Stimulated activated CD4-positive, alpha-beta T cell treated with anti-CD3 and anti-CD28 coated beads, TNF-alpha, amount 100 ng/mL, for 48 hours (primary cell): ENCODE results near the gene CADPS.

ENCODE experiments used
- DNase-seq, 3 donors: peaks; one replicate each; pipeline ENCODE4 v3.0.0-alpha.2; 2020; ENCODE audit warnings: low read depth in 3 of 3

Gene CADPS

DNA sequence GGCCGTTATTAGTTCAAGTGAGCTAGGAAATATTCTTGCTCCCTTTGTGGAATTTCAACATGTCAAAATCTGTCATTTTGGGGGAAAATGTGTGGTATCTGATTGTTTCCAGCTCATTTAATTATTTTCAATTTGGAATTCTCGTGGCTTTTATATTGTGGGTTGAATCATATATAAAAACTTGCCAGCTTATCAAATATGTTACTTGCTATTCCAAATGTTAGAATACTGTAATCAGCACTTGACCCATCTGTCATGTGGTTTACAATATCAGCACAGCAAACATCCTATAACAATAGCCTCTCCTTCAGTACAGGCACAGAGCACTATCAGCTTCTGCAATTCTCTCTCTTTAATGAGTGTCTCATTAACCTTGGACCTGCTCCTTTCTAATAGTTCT lies 371.7 kb downstream of the CADPS start:
- DNase-seq: no peak

DNA sequence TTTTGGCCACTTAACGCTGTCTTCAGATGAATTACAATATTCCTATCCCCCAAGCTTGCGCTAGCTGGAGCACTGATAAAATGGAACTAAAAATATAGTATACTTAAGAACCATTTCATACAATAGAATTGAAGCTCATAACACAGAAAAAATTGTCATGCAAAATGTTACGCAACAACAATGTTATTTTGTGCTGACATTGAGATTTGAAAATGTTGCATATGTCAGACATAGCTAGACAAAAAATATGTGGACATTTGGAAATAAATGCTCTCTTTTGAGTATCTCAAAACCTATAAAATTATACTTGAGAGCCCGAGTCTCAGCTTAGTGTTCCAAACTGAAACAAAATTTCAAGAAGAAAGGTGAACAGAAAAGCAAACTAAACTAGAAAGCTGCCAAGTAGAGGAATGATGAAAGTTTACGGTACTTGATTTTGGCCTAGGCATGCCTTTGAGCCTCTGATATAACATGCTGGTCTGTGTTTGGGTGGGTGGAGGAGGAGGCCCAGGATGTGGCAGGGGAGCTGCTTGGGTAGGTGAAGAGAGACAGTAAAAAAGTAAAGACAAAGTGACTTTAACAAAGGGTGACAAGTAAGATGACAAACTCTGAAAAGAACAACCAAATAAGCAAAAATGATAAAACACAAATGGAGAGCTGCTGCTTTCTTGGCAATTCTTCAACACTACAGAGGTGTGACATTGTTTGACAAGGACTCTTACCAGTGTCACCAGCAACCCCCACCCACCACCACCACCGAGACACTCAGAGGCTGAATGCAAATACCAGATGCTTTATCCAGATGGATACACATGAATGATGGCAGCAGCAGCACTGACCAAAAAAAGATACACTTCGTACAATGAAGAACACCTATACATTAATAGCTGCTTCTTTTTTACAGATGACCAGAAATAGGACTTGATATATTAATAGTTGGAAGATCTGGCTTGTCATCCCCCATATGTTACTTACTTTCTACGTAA lies 372.6 kb downstream of the CADPS start:
- no peak for DNase-seq

DNA sequence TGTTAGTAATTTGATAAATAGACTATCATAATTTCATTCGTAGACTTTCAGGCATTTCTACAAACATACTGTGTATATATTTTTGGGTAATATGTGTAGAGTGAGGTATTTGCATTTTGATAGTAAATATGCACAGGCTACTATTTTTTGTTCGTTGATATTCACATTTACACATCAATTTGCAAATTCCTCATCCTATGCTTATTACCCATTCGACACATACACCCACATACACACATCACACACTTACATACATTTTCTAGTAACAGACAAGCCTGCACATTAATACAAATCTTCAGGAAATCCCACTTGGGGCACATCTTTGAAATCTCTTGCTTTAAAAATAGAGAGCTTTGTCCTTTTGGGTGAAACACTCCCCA lies 373.9 kb downstream of the CADPS start:
- DNase-seq: no peak

DNA sequence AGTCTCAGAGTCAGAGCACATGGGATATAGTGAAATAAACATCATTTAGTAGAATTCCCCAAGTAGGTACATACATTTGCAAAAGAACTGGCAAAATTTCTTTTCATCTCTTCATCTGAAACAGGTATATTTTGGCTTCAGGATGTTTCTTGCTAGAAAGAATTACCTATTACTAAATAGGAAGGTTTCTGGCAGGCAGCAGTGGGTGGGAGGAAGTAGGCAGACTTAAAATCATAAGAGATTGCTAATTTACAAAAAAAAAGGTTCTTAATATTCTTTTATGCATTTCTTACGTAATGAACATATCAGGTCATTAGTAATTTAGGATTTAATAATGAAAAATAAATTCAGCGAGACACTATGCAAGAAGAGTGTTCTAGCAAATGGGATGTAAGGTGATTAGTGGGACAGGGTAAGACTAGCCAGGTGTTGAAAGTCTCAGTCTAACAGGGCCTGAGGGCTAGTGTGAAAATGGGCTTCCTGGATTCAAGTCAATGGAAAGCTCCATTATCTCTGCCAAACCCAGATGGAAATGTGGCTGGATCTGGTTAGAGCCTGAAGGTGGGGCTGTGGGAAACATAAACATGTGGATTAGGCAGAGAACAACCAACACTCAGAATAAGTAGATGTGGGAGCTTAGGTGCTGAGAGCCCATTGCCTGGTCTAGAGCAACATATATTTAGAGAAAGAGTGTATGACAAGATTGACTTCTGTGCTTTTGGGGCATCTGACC lies 374.5 kb downstream of the CADPS start:
- no peak for DNase-seq

DNA sequence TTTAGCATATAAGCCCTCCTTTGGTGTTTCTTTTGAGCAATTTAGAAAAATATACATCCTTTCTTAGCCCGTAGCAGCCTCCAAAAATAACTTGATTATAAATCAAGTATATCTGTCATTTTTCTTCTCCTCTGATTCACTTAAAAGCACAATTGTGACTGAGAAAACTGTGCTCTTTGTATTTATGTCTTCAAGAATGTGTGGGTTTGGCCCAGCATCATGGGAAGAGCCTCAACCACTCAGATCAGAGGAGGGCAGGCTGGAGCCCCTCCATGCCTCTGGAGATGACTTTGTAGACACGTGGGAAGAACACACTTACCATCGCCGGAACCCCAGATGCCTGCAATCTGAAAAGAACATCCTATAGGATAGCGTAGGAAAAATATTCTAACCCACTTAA lies 378.1 kb downstream of the CADPS start:
- DNase-seq: no peak

DNA sequence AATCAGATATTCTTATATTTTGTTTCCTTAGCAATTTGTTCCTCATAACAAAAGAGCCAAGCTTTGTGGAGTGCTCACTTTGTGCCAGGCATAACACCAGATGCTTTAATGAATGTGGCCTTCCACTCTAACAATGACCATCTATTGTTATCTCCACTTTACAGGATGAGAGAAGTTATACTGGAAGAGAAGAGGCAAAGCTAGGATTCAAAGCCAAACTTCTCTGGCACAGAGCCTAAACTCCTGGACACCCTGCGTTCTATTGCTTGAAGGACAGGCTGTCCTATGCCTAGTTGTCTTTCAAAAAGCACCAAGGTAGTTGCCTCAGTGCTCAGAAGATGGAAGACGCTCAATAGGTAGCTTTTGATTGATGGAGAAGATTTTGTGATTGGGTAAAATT lies 378.7 kb downstream of the CADPS start:
- no peak for DNase-seq

DNA sequence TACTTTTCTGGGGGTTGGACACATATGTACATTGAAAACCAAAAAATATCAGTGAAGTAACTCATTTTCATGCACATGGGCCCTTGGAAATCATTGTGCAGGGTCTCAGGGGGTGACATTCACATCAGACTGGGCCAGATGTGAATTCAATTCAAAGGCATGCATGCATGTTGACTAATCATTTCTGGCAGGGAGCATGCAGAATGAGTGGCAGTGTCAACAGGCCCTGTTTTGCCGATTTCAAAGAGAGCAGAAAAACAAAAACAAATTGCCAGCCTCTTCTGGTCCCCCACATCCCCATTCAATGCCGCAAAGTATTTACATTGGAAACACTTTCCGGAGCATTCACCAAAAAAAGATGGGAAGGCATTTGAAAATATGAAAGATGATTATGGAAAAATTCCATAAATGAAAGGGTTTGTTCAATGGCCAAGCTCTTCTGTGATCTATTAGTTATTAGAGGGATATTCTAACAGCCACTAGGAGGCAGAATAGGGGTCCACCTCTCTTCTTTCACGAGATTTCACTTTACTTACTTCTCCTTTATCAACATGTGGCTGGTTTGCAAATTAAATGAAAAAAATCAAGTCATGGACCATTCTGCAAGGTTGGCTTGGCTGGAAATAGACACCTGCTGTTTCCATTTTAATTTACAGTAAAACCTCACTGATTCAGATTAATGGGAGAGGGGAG lies 382.0 kb downstream of the CADPS start:
- no peak for DNase-seq

DNA sequence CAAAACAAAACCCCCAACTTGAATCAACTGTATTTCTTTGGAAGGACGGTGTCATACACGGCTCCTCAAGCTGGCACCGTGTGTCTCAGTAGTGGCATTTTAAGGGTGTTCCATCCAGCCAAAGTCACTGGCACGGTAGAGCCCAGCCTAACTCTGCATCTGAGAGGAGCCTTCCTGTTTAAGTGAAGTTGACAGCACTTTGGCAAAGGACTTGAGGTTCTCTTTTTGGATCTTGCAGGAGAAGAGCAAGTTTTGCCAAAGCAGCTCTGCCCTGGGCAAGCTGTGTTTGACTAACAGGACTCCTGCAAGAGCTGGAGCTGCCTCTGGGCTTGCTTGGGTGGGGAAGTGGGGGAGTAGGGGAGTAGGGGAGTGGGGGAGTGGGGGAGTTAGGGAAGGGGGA lies 392.3 kb downstream of the CADPS start:
- DNase-seq: no peak

DNA sequence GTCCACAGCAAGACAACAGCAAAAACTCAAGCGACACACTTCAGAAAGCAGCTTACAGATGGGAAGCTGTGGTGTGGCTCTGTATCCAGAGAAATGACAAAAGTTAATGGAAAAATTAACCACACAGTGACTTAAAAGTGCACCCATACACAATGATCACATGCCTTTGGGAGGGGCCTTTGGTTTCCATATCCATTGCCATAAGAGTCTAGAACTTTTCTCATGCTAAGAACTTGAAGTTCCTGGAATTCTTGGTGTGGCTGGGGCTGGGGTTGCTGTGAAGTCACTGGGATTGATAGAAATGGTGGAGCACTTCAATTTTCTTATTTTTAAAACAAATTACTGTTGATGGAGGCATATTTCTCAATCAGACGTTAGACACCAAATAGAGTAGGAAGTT lies 393.3 kb downstream of the CADPS start:
- no peak for DNase-seq

DNA sequence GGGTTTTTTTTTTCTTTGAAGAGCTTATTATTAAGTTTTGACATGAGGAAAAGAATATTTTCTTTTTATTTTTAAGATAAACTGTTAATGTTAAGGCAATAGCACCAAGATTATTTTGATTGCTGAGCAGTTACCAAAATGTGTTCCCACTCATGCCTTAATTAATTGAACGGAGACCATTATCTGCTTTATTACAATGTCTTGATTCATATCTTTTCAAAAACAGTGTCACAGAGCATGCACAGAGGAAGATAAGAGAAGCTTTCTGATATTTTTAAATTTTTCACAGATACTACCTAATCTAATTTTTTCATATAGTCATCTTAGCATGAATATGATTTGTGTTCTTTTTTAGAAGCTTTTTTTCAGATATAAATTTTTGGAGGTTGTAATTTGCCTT lies 395.2 kb downstream of the CADPS start:
- no peak for DNase-seq

DNA sequence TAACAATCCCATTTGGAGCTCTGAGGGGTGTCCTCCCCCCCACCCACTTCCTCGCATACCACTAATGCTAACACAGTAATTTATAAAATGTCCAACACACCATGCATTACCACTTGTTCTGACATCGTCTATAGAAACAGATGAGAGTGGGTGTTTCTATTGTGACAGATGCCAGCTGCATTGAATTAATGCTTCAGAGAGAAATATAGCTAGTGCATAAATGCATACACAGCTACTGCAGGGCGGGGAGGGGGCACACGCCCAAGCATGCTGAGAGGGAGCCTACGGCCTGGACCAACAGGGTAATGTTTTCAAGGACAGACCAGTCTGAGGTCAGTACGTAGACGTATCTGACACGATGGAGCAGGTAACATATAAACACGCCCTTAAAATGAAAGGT lies 395.9 kb downstream of the CADPS start:
- DNase-seq: no peak

DNA sequence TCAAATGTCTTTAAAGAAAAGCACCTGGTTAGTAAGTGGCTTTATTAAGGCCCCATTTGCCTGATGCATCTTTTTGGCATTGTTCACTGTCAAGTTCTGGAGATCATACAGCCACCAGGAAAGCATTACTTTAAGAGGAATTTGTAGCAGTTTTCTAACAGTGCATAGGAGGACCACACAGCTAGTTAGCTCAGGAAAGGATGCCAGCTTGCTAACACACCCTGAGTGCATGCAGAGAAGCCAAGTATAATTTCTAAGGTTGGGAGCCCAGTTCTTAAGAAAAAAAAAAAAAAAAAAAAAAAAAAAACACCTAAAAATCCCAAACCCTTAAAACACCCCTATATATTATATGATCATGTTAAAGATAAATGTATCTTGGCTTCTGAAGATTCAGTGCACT lies 399.9 kb downstream of the CADPS start:
- DNase-seq: no peak

DNA sequence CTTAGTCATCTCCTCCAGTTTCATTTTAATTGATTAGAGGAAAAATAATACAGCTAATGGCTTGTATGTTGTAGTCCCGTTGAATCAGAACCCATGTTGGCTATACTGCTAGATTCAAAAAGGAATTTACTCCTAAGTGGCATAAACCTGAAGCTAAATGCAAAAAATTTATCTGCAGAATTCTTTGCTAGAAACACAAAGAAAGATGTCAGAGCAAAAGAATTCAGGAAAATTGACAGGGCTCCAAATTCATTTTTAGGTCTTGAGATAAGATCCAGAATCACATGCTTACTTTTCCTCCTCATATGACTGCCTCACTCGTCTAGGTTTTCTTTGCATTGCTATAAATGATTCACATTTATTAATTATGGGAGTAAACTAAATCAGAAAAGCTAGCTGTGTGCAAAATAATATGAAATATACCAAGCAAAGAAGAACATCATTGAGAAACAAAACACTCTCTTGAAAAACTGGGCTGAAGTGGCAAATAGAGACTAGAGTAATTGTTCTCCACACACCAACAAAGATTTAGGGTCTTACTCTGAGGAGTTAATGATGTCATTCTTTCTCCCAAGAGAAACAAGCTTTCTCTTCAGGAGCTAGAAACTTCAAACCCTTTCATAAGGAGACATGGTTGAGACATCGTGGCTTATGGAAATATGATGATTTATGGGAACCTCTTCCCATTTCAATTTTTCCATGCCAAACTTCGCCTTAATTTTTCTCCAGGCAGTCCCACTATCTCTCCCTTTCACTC lies 407.1 kb downstream of the CADPS start:
- DNase-seq: no peak

DNA sequence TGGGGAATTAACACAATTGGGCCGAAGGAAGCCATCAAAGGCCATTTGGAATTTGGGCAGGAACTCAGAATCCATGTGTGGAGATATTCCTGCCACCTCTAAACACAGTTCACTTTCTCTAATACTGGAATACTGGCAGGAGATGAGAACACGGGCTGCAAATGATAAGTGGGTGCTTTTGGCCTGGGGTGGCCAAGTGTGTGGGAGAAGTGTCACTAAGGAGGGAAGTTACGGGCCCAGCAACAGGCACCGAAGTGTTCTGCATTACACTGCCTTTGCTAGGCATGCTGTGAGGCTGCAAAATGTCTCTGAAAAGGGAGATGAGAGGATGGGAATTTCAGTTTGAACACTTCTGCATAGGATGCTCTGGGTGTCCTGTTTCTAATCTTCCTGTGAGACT lies 412.4 kb downstream of the CADPS start:
- DNase-seq: no peak

DNA sequence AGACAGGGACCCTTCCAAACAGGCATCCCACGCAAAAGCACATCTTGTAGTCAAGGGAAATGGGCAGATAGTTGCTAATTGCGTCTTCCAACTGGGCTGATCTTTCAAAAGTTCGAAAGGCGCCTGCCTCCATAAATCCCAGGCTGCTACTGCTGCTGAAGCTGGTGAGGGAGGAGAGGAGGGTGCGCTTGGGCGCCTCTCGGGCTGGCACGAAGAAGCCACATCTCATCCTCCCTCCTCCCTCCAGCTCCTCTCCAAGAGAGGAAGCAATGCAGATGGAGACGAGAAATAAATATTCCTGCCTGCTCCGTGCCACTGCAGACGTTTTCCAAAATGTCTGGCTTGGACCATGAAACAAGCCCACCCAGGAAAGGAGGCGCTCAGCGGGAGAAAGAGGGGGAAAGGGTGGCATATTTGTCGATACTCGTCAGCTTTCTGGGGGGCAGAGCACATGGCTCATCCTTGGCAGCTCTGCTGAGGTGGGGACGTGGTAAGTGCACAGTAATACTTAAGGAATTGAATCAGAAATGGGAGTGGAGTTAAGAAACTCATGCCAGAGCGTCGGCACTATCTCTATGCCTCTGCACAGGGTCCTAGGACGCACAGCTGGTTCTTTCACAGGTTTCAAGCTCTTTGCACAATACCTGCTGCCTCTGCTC lies 413.0 kb downstream of the CADPS start:
- DNase-seq: no peak

DNA sequence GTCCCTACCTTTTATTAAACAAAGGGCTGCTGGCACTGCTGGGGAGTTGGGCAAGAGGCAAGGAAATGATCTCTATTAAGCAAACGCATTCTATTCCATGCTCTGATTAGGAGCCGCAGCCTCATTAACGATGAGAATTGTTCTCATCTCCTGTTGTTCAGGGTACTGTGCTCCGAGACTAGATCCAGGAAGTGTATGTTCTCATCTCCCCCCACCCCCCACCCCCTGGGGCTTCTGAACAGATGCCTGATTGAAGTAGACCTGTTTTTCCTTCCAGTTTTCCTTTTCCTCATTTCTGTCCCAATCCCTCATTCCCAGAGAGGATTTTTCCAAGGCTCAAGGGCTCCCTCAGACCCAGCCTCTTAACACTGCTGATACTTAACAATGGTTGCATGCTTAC lies 420.3 kb downstream of the CADPS start:
- no peak for DNase-seq

DNA sequence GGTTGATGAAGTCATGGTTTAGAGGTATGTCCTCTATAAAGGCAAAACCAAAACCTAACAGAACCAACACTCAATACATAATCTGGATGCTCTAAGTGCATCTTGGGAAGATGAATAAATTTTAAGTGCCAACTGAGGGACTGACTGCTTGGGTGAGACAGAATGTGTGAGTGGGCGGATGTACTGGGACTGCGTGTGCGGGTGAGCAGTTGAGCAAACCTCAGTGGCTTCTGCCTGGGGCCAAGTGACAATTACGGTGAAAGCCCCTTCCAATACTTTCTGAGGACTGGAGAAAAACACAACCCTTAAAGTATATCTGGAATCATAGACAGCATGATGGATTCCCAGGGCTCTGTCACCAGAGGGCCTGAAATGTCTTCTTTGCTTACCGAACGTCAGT lies 421.8 kb downstream of the CADPS start:
- DNase-seq: no peak

DNA sequence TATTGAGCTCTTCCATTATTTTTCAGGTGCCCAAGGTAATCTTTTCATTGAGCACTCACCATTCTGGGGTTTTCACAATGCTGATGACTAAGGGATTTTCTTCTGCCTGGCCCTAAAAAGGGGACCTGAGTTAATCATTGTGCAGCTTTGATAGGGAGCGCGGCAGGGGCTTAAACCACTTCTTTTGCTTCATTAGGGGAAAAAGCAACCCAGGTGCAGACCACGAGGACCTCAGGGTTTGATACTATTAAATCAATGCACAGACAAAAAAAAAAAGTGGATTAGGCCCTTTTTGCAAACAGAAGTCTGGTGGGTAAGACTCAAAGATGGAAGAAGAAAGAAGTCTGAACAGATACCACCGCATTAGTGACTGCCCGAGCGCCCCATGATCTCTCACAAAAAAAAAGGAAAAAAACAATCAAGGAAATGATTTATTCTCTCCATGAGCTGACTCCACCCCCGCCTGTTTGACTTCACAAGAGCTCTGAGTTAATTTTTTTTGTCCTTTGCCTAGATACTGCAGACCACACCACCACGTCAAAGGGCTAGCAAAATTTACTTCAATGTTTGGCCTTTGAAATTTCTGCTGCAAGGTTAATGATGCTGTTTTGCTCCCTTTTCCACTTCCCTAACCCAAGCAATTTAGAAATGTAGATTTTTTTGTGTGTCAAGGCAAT lies 423.9 kb downstream of the CADPS start:
- DNase-seq: no peak

DNA sequence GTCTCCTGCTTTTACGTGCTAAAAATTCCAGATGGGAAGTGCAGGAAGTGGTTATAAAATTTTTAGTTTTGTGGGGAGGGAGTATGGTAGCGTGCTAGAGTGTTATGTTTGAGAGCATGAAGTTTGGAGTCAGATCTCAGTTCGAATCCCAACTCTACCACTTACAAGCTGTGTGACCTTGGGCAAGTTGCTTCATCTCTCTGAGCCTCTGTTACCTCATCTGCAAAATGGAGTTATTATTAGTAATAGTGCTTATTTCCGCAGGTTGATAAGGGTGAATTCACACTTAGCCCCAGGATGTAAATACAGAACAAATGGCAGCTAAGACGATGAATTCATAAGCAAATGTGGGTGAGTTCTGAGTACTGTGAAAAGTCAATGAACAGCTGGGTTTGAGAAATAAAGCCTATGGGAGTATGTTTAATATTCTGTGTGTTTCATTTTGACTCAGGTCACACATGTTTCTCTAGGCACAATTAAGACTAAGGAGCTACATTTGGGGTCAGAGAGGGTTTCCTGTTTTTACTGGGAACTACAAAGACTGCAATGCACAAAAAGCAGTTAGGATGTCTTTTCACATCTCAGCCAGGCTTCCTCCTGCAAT lies 428.8 kb downstream of the CADPS start:
- DNase-seq: no peak

DNA sequence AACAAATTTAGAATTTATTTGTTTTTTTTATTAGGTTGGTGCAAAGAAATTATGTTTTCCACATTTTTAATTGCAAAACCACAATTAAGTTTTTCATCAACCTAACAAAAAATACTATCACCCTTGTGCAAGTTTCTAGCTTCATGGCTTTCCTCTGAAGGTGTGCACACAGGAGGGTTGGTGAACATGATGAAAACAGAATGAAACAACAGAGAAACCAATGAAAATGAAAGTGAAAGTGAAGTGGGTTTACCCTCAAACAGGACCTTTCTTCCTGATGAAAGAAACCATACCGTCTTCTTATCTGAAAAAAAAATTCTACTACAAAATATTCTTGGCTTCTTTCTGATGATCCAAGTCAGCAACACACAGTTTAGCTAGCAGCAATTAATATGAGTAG lies 429.9 kb downstream of the CADPS start:
- DNase-seq: no peak
